Activated naive CD4-positive, alpha-beta T cell treated with anti-CD3 and anti-CD28 coated beads, Interleukin-2, amount 50 U/mL, for 16 hours (primary cell): ENCODE measurements around the gene SIDT2.
"Not testable (repeated sequence)": the region's sequence is repeated elsewhere in the genome, so short reads cannot be mapped to it uniquely, and the experiment has no call there.

ENCODE experiments used
- DNase-seq: peaks from one replicate; pipeline ENCODE4 v3.0.0-alpha.2; 2020

Gene SIDT2

DNA sequence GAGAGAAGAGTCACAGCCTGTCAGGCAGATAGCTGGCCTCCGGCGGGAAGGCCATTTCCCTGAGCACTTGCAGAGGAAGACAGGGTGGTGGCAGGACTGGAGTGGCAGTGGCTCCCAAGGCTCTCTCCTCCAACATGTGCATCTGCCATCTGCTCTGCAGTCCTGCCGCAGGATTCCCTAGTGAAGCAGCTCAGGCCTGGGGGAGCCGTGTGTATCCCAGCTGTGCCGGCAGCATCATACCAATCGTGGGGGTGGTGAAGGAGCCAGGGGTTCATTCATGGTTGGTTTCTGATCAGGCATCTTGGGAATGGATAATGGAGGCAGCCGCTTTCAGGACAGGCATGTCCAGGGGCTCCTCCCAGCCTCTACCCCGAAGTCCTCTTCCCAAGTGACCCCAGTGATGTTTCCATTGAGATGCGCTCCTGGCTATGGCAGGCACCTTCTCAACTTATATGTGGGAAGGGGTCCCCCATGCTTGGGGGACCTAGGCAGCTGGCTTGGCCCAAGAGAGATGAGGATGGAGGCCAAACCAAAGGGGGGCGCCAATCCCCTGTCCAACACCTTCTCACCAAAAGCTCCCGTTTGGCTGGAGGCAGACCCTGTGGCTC is 26.8 kb downstream of the SIDT2 start:
- no peak for DNase-seq

DNA sequence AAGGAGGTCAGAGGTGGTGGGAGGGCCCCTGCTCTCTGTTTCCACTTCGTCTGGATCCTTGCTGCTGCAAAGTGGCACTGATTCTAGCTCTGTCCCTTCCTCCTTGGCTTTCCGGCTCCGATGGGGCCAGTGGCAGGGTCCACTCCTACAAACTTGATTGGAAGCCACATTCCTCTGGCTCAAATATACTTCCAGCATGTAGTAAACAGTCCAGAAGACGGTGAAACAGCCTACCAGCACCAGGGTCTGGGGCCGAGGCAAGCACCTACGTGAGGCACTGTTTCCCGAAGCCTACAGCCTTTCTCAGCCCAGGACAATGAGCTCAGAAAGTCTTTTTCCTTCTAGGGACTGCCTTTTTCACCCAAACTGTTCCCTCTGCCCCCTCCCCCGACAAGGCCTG is 27.6 kb downstream of the SIDT2 start:
- not testable (repeated sequence) for DNase-seq

DNA sequence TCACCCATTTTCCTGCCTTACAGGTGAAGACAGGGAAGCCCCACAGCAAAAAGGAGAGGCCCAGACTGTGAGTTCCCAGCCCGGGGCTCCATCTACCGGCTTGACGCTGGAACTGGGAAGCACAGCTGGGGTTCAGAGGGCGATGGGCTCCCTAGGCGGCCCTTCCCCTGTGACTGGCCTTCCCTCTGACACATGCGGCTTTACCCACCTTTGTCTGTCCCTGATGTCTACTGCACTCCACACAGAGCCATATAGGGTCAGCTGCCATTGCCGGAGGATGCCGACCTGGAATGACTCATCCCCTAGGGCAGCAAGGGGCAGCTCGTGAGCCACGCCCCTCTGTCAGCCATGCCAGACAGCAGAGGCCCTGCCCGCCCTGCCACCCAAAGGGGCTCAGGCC is 28.3 kb downstream of the SIDT2 start:
- not testable (repeated sequence) for DNase-seq

DNA sequence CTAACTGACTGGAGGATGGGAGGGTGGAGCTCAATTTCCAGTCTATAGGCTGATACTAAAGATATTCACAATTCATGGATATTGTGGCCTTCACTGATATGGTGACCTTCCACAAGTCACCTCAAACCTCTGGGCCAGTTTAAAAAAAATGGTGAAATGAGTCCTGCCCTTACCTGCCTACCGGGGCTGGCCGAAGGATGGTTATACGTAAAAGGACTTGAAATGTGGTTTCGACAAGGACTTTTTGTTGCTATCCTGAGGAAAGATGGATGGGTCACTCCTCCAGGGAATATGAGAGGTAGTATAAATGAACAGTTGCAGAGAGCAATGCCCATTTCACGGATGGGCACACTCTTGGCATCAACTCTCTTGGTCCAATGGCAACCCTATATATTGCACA is 28.9 kb downstream of the SIDT2 start:
- DNase-seq: not testable (repeated sequence)

DNA sequence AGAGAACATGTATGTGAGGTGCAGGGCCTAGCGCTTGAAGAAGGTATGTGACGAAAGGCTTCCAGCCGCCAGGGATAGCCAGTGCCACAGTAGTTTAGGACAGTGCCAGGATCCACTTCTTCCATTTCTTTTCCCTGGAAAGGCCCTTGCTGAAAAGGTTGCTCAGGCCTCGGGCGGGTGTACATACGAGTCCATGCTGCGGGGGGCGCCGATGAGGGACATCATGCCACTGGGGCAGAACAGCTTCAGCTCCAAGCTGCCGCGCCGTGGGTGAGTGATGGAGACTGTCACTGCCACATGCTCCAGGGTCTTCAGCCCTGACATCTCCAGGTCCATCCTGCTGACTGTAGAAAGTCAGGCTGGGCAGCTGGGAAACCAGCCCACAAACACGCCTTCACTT is 30.2 kb downstream of the SIDT2 start:
- not testable (repeated sequence) for DNase-seq

DNA sequence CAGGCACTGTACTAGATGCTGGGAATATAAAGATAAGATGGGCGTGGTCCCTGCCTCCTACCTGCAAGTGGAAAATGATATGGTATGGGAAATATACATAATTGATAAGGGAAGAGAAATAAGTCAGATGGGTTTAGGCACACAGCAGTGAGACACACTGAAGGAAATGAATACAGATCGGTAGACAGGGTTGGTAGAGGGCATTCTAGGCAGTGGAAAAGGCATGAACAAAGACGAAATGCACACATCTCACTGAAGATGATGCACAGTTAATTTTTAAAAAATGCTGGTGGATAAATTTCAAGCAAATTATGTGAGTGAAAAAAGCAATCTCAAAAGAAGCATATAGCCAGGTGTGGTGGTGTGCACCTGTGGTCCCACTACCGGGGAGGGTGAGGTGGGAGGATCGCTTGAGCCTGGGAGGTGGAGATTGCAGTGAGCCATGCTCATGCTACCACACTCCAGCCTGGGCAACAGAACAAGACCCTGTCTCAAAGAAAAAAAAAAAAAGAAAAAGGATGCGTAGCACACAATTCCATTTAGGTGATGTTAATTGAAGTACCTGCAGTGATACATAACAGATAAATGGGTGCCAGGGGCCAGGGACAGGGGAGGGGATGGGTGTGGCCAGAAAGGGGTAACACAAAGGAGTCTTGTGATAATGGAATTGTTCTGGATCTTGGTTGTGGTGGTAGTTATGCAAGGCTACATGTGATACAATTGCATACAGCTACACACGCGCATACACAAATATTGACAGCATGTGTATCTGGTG is 31.0 kb downstream of the SIDT2 start:
- DNase-seq: not testable (repeated sequence)

DNA sequence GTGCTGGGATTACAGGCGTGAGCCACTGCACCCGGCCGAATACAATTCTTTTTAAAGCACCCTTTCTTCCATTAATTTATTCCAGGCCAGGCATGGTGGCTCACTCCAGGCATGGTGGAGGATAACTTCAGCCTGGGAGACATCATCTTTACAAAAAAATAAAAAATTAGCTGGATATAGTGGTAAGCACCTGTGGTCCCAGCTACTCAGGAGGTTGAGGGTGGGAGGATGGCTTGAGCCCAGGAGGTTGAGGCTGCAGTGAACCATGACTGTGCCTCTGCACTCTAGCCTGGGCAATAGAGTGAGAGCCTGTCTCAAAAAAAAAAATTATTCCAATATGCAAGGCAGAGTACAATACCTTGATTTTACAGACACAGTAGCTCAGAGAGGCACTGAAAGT is 32.1 kb downstream of the SIDT2 start:
- DNase-seq: no peak

DNA sequence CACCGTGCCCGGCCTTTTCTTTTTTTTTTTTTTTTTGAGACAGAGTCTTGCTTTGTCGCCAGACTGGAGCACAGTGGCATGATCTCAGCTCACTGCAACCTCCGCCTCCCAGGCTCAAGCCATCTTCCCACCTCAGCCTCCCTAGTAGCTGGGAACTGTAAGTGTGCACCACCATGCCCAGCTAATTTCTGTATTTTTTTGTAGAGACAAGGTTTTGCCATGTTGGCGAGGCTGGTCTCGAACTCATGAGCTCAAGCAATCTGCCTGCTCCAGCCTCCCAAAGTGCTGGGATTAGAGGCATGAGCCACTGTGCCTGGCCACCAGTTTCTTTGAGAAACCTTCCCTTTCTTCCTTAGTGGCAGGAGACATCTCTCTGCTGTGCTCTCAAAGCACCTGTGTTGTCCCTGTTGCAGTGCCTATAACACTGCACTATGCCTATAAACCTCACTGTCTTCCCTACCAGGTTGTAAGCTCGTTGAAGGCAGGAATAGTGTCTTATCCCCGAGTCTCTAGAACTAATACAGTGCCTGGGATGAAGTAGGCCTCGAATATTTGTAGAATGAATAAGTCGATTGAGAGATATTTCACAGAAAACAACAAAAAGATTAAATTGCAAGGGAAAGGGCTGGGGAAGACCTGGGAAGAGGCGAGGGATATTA is 34.3 kb downstream of the SIDT2 start:
- no peak for DNase-seq

DNA sequence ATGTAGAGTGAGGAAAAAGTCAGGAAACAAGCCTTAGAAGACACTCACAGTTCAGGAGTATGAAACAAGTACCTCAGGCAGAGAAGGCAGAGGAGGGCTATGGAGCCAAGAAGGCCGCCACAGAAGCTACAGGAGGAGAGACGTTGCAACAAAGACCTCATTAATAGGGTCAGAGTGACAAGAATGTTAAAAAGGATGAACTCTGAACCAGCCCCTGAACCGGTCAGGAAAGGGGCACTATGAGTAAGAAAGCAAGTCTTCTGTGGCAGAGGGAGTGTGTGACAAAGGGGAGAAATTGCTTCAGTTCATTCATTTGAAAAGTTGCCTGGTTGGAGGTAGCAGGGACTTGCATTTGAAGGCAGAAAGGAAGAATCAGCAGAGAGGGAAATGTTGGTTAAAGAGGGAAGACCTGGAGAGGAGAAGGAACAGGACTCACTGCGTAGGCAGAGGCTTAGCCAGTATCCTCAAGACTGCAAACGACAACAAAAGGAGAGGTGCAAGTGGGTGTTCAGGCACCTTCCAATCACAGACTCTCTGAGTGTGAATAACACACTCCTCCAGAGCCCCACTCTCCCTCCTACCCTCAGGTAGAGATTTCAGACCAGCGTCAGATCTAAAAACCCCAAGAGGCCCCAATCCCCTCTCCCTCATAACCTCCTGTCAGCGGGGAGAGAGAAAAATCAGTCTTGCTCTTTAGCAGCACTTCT is 36.0 kb downstream of the SIDT2 start:
- no peak for DNase-seq

DNA sequence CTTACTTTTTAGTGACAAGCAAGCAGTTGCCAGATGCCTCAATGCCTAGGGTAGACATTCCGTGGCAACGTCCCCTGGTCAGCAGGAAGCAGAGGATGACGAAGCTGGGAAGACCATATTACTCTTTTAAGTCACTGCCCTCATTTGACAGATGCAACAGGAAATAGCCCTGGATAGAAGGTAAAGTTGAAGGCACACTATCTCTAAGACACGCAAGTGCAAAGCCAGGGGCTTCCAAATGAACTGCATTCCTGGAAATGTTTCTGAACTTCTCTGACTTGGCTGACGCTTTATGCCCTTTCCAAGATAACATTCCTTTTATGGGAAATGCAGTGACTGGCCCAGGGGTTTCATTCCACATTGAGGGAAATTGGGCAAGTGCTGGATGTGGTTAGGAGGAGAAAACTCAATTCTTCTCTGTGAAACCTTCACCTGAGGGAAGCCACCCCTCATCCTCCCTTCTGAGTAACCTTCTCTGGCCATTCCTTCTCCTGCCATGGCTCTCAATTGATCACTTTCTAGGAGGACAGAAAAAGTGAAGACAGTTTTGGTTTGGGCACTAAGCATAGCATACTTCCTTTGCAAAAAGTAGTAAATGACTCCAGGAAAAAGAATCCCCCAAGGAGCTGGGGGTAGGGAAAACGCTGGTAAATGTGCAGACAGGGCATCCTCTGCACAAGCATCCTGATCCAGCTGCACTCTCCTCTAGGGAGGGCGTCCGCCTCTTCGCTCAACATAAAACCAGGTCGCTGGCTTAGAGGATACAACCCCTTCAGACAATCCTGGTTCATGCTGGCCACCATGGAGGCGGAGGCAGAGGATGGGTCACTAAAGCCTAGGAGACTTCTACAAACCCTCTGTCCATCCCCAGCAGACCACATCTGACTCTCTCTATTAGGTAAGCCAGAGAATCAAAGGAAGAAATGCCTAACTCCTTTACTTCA is 38.9 kb downstream of the SIDT2 start:
- no peak for DNase-seq

DNA sequence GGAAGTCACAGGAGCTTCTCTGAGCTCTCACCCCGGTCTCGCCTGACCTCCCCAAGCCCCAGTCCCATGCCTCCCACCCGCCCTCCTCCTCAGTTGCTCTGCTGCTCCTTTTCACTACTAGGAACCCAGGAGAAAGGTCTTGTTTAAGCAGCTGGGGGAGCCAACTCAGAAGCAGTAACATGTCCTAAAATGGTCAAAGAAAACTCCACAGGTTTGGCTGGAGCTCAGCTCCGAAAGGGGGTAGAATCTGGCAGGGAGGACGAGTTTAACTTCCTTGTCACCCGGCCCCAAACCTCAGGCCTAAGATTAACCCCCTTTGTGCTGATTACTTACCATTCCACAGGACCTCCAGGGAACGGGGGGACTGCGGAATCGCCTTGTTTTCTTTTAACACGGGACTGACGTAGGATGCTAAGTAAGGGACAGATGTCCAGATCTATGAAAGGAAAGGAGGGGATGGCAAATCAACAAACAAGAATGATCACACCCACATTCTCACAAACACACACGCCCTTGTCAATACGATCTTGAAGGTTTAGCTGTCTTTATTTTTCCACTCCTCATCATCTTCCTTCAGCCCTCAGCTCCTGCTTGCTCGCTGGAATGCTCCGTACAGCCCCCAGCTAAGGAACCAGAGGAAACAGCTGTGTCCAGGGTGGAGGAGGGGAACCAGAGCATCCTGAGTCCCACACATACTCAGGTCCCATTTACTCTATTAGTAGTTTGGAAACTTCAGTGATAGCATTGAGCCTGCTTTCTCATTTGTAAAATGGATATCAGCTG is 39.8 kb downstream of the SIDT2 start:
- no peak for DNase-seq

DNA sequence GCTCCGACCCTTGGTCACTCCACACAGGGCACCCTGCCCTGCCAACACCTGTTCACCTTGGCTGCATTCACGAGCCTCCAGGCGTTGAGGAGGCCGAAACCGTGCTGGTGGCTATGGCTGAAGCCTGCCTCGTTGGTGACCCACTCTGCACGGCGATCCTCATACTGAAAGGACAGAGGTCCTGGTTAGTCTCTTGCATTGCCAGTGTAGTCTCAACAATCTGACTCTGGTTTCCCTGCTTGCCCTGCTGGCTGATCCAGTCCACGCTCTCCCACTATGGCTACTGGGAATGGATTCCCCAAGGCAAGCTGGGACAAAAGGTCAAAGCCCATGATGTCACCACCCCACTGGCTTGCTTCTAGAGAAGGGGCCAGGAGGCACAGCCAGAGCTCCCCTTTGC is 40.5 kb downstream of the SIDT2 start:
- no peak for DNase-seq

DNA sequence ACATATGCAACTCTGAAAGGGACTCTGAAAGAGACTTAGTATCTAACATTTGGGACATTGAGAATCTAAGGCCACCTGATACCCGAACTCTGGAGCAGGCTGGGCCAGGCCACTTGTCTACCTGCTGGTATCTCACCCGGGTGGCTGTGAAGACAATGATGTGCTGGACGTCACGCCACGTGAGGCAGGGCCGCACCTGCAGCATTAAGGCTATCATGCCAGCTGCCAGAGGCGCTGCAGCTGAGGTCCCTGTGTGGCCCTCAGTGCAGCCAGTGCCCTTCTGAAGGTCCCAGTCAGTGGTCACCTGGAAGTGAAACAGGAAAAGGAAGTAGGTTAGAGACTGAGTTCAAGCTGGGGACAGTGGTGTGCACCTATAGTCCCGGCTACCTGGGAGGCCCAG is 40.9 kb downstream of the SIDT2 start:
- DNase-seq: no peak

DNA sequence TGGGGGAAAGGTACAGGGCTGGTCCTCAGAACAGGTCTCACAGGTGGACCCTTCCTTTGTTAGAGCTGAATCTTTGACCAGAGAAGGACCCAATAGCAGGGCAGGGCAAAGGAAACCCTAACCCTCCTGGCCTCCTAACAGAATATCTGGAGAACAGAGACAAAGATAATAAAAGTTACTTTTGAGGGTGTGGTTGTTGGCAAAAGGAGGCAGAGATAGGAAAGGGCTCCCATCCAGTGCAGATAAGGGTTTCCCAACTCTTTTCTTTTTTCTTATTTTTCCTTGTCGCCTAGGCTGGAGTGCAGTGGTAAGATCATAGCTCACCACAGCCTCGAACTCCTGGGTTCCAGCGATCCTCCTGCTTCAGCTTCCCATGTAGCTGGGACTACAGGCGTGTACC is 41.5 kb downstream of the SIDT2 start:
- no peak for DNase-seq

DNA sequence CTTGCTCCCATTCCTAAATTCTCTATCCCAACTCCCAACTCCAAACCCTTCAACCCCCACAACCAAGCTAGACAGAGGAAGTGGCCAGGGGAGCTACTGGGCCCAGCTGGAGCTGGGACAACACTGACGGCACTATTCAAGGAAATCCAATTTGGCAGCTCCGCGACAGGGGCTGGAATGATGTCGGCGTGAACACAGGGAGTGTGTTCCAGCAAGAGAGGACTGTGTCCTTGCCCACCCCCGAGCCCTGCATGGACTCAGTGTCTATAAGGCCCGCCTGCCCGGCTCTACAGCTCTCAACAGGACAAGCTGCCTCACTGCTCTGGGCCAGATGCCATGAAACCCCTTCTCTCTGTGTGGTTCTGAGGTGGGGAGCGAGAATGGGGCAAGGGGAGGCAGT is 42.0 kb downstream of the SIDT2 start:
- DNase-seq: no peak

DNA sequence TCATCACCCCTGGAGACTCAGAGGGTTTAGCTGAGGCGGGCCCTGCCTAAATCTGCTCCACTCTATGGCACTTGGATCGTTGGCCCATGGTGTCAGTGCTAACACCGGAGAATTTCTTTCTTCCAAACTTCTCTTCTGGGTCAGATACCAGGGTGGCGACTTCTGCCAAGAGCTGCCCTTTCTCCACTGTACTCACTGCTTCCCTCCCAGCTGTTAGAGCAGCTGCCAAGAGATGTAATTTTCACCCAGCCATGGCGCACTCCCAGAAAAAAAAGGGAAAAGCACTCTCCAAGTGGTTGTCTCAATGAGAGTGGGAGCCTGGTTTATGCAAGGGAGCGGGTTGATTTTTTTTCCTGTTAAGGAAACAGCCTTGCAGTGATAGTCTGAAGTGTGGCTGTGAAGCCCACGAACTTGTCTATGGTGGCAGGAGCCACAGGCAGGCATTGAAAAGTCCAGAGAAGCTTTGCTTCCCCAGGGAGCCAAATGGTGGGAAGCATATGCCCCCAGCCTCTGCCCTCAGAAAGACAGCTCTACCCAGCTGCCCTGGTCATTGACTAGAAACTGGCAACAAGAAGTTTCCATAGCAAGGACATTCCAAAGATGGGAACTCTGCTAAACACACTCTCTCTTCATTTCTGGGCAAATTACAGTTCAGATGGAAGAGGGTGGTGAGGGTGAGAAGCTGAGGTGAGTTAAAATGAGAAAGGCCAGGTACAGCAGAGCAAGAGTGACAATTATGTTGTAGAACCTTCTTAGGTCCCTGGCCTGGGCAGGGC is 42.6 kb downstream of the SIDT2 start:
- DNase-seq: no peak

DNA sequence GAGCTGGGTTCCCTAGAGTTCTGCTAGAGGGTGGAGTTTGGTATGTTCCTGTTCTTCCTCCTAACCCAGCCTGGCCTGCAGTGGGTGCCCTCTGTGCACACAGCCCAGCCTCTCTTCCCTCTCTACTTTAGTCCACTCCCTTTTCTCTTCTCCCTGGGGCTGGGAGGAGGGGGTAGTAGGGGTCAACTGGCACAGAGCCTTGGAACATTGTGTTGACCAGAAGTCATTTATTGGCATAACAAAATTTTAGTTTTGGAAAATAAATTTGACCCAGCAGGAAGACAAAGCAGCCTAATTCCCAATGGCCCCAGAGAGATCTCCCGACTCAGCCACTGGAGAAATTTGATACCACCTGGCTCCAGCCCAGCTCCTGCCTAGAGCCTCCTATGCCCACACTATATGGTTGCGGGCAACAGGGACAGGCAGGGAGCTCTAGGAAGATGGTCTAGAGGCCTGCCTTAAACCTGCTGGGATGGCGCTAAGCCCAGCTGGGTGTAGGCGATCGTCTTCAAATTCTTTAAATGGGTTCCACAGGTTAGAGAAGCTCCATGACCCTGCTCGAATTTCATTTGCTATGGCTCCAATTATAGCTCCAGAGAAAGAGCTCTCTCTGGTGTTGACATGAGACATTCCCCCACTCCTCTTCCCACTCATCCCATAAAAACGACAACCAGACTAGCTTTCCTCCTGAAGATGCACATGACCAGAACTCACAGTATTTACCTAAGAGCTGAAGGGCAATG is 43.4 kb downstream of the SIDT2 start:
- no peak for DNase-seq

DNA sequence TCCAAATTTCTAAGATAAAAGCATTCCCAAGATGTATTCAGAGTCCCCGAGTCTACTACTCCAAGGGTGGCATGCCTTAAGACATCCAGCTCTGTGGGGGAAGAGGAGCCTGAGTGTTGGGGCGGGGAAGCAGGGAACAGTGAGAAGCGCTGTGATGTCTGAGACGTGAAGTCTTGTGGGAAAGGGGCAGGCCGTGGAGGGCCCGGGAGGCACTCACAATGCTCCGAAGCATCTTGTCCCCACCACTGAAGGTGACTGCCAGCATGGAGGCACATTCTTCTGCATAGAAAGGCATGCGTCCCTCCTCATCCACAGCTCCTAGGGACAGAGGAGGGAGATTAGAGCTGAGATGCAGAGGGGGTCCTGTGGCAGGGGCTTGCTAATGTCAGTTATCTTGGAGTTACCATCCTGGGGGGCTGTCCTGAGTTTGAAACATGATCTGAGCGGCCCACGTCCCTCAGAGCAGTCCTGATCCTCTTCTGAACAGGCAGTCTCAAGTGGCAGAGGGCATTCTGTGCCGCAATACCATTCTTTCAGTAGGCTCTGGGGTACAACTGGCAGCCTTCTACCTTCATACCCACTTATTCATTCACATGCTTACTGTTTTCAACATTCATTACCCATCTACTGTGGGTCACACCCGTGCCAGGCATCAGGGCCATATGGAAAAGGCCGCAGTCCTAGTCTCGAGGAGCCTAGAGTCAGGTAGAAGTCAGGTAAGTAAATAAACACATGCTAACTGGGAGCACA is 44.6 kb downstream of the SIDT2 start:
- no peak for DNase-seq
